ENCODE measurements around the gene CD300LF.

CD300LF gene

GRCh38 chr17:74746922-74747321 is 34.2 kb upstream of the CD300LF start:
- H3K79me2 ChIP-seq (ENCODE audit: insufficient read depth, low read length), result peaks cover 26% of the 10 kb centered on the region
- no peak overlapping the region for H3K4me3 ChIP-seq (ENCODE audit: insufficient read depth, low read length, poor library complexity, severe bottlenecking)
- no peaks in the 10 kb centered on the region for H4K20me1 ChIP-seq (ENCODE audit: low read depth, low read length)
- H2AFZ ChIP-seq (ENCODE audit: low read depth, low read length, severe bottlenecking), result no peak overlapping the region
- TF ChIP-seq EZH2phosphoT487 (conservative IDR thresholded peaks at IDR 0.05; ENCODE audit: low read length), result no peak
- TF ChIP-seq, protein P1, sequence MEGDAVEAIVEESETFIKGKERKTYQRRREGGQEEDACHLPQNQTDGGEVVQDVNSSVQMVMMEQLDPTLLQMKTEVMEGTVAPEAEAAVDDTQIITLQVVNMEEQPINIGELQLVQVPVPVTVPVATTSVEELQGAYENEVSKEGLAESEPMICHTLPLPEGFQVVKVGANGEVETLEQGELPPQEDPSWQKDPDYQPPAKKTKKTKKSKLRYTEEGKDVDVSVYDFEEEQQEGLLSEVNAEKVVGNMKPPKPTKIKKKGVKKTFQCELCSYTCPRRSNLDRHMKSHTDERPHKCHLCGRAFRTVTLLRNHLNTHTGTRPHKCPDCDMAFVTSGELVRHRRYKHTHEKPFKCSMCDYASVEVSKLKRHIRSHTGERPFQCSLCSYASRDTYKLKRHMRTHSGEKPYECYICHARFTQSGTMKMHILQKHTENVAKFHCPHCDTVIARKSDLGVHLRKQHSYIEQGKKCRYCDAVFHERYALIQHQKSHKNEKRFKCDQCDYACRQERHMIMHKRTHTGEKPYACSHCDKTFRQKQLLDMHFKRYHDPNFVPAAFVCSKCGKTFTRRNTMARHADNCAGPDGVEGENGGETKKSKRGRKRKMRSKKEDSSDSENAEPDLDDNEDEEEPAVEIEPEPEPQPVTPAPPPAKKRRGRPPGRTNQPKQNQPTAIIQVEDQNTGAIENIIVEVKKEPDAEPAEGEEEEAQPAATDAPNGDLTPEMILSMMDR (IDR thresholded peaks at IDR 0.05; ENCODE audit: insufficient read depth, low read length, poor library complexity, severe bottlenecking), result no peak
- no peak overlapping the region for H3K4me2 ChIP-seq (ENCODE audit: low read depth, low read length, poor library complexity, severe bottlenecking)
- H3K9me2 ChIP-seq (replicated peaks; ENCODE audit: insufficient read depth, low read length), result no peaks in the 10 kb centered on the region
- H3K27me3 ChIP-seq (ENCODE audit: low read length), result no peaks in the 10 kb centered on the region
- no peaks in the 10 kb centered on the region for H3K9me3 ChIP-seq (ENCODE audit: insufficient read depth, low read length)
- H3K9ac ChIP-seq (ENCODE audit: low read length), result no peak overlapping the region
- no peak overlapping the region for H3K27ac ChIP-seq (ENCODE audit: low read depth, low read length)
- no peaks in the 10 kb centered on the region for H3K36me3 ChIP-seq (ENCODE audit: low read length)
- peaks cover 3% of the 10 kb centered on the region; the same call in 1 of the 2 replicates for H3F3A ChIP-seq (ENCODE audit: insufficient read depth)

GRCh38 chr17:74746376-74746775 is 33.7 kb upstream of the CD300LF start:
- H3K9me3 ChIP-seq (ENCODE audit: insufficient read depth, low read length), result no peaks in the 10 kb centered on the region
- H3K4me2 ChIP-seq (ENCODE audit: low read depth, low read length, poor library complexity, severe bottlenecking), result no peak overlapping the region
- no peaks in the 10 kb centered on the region for H3K36me3 ChIP-seq (ENCODE audit: low read length)
- H3K9me2 ChIP-seq (replicated peaks; ENCODE audit: insufficient read depth, low read length), result no peaks in the 10 kb centered on the region
- peaks cover 22% of the 10 kb centered on the region for H3K79me2 ChIP-seq (ENCODE audit: insufficient read depth, low read length)
- no peak overlapping the region for H2AFZ ChIP-seq (ENCODE audit: low read depth, low read length, severe bottlenecking)
- peaks cover 3% of the 10 kb centered on the region; the same call in 1 of the 2 replicates for H3F3A ChIP-seq (ENCODE audit: insufficient read depth)
- no peak for TF ChIP-seq EZH2phosphoT487 (conservative IDR thresholded peaks at IDR 0.05; ENCODE audit: low read length)
- TF ChIP-seq, protein P1 (IDR thresholded peaks at IDR 0.05; ENCODE audit: insufficient read depth, low read length, poor library complexity, severe bottlenecking), result no peak
- no peak overlapping the region for H3K27ac ChIP-seq (ENCODE audit: low read depth, low read length)
- no peaks in the 10 kb centered on the region for H3K27me3 ChIP-seq (ENCODE audit: low read length)
- no peak overlapping the region for H3K9ac ChIP-seq (ENCODE audit: low read length)
- no peak overlapping the region for H3K4me3 ChIP-seq (ENCODE audit: insufficient read depth, low read length, poor library complexity, severe bottlenecking)
- no peaks in the 10 kb centered on the region for H4K20me1 ChIP-seq (ENCODE audit: low read depth, low read length)

GRCh38 chr17:74745548-74746177 is 32.9 kb upstream of the CD300LF start:
- peaks cover 3% of the 10 kb centered on the region; the same call in 1 of the 2 replicates for H3F3A ChIP-seq (ENCODE audit: insufficient read depth)
- peaks cover 15% of the 10 kb centered on the region for H3K79me2 ChIP-seq (ENCODE audit: insufficient read depth, low read length)
- H3K4me3 ChIP-seq (ENCODE audit: insufficient read depth, low read length, poor library complexity, severe bottlenecking), result no peak overlapping the region
- no peaks in the 10 kb centered on the region for H4K20me1 ChIP-seq (ENCODE audit: low read depth, low read length)
- H3K9me2 ChIP-seq (replicated peaks; ENCODE audit: insufficient read depth, low read length), result no peaks in the 10 kb centered on the region
- H2AFZ ChIP-seq (ENCODE audit: low read depth, low read length, severe bottlenecking), result no peak overlapping the region
- H3K27me3 ChIP-seq (ENCODE audit: low read length), result no peaks in the 10 kb centered on the region
- TF ChIP-seq EZH2phosphoT487 (conservative IDR thresholded peaks at IDR 0.05; ENCODE audit: low read length), result no peak
- TF ChIP-seq, protein P1 (IDR thresholded peaks at IDR 0.05; ENCODE audit: insufficient read depth, low read length, poor library complexity, severe bottlenecking), result no peak
- H3K36me3 ChIP-seq (ENCODE audit: low read length), result no peaks in the 10 kb centered on the region
- H3K9ac ChIP-seq (ENCODE audit: low read length), result no peak overlapping the region
- no peaks in the 10 kb centered on the region for H3K9me3 ChIP-seq (ENCODE audit: insufficient read depth, low read length)
- H3K27ac ChIP-seq (ENCODE audit: low read depth, low read length), result no peak overlapping the region
- no peak overlapping the region for H3K4me2 ChIP-seq (ENCODE audit: low read depth, low read length, poor library complexity, severe bottlenecking)

Measured in SU-DHL-6 (cell line).